GM18517 (cell line): ENCODE data around the gene CMPK1.

Experiments
- ATAC-seq: cut with Tn5 transposase; IDR thresholded peaks from one replicate; pipeline ENCODE4 v1.9.1; 2021; ENCODE audit warnings: mild to moderate bottlenecking, moderate library complexity; ENCODE audit not compliant: unreplicated experiment

CMPK1 gene

GRCh38 chr1:47418681-47419325, 85.2 kb downstream of the CMPK1 start:
- ATAC-seq, result no peak

- no peak for ATAC-seq
Observed at GRCh38 chr1:47420547-47420946, 87.0 kb downstream of the CMPK1 start.

GRCh38 chr1:47423872-47424271, 90.3 kb downstream of the CMPK1 start:
- ATAC-seq, result no peak

- no peak for ATAC-seq
Observed at GRCh38 chr1:47424336-47424982, 90.9 kb downstream of the CMPK1 start.
